GM23338 (cell line): Measurements from ENCODE around the gene ICAM3. TPM values are rescaled to one million over a fixed set of nuclear protein-coding genes. Genes with fewer than 3 reads are reported as not detected.

Source experiments
- ATAC-seq: fragments of 200-7000 bp; cut with Tn5 transposase; 3 replicates; pipeline ENCODE4 v1.9.1; 2020
- DNase-seq: peaks from one replicate; pipeline ENCODE4 v3.0.0-alpha.2; 2015; ENCODE audit warnings: low spot score
- H2AFZ ChIP-seq: fragments of 200-600 bp; sonication (generic); 2 replicates; pipeline ENCODE4 v1.8.0; 2016; ENCODE audit warnings: antibody characterized with exemption, mild to moderate bottlenecking, moderate library complexity
- H3F3A ChIP-seq: fragments of 200-600 bp; sonication (generic); replicated peaks from 2 replicates; pipeline ENCODE4 v1.8.0; 2017; ENCODE audit warnings: antibody characterized with exemption, mixed run types, low read depth
- H3K27ac ChIP-seq: fragments of 200-600 bp; sonication (generic); 2 replicates; pipeline ENCODE4 v1.6.1; 2016; ENCODE audit warnings: low read depth
- H3K27me3 ChIP-seq: fragments of 200-600 bp; sonication (generic); 2 replicates; pipeline ENCODE4 v1.8.0; 2016; ENCODE audit warnings: mild to moderate bottlenecking, mixed run types, moderate library complexity; ENCODE audit not compliant: insufficient read depth
- H3K36me3 ChIP-seq: fragments of 200-600 bp; sonication (generic); 2 replicates; pipeline ENCODE4 v1.8.0; 2016; ENCODE audit warnings: mild to moderate bottlenecking; ENCODE audit not compliant: insufficient read depth
- H3K4me1 ChIP-seq: fragments of 200-600 bp; sonication (generic); 2 replicates; pipeline ENCODE4 v1.8.0; 2016; ENCODE audit warnings: mild to moderate bottlenecking, moderate library complexity; ENCODE audit not compliant: insufficient read depth
- H3K4me2 ChIP-seq: fragments of 200-600 bp; sonication (generic); 2 replicates; pipeline ENCODE4 v1.7.1; 2017; ENCODE audit warnings: mixed run types
- H3K4me3 ChIP-seq: fragments of 200-600 bp; sonication (generic); 2 replicates; pipeline ENCODE4 v1.6.1; 2016; ENCODE audit warnings: mixed run types
- H3K79me2 ChIP-seq: fragments of 200-600 bp; sonication (generic); replicated peaks from 2 replicates; pipeline ENCODE4 v1.8.0; 2017; ENCODE audit warnings: mild to moderate bottlenecking; ENCODE audit not compliant: insufficient read depth
- H3K9me2 ChIP-seq: fragments of 200-600 bp; sonication (generic); 2 replicates; pipeline ENCODE4 v1.8.0; 2017; ENCODE audit not compliant: insufficient read depth
- H4K20me1 ChIP-seq: fragments of 200-600 bp; sonication (generic); replicated peaks from 2 replicates; pipeline ENCODE4 v1.8.0; 2017; ENCODE audit warnings: mild to moderate bottlenecking; ENCODE audit not compliant: insufficient read depth
- H3K27ac Mint-ChIP-seq: 2 replicates; pipeline ENCODE4 v1.8.0; 2020; ENCODE audit warnings: inconsistent platforms, mild to moderate bottlenecking, moderate library complexity, mixed read lengths
- H3K27me3 Mint-ChIP-seq: 3 replicates; pipeline ENCODE4 v1.8.0; 2022; ENCODE audit warnings: low read depth, mild to moderate bottlenecking, moderate library complexity, mixed read lengths, inconsistent platforms; ENCODE audit not compliant: insufficient read depth, poor library complexity
- H3K36me3 Mint-ChIP-seq: 3 replicates; pipeline ENCODE4 v1.8.0; 2021; ENCODE audit warnings: low read depth, mild to moderate bottlenecking, inconsistent platforms, moderate library complexity, mixed read lengths
- H3K4me1 Mint-ChIP-seq: 3 replicates; pipeline ENCODE4 v1.8.0; 2020; ENCODE audit warnings: mild to moderate bottlenecking, inconsistent platforms, mixed read lengths
- H3K4me3 Mint-ChIP-seq: 3 replicates; pipeline ENCODE4 v1.8.0; 2021; ENCODE audit warnings: moderate library complexity, mild to moderate bottlenecking, inconsistent platforms, mixed read lengths
- H3K9me3 Mint-ChIP-seq: 3 replicates; pipeline ENCODE4 v1.8.0; 2020; ENCODE audit warnings: moderate library complexity, mild to moderate bottlenecking, inconsistent platforms, mixed read lengths
- CREB1 ChIP-seq: fragments of 250-450 bp; sonication (Bioruptor Pico); IDR thresholded peaks from 2 replicates; pipeline ENCODE4 v1.5.0; 2020; ENCODE audit warnings: low read depth, mild to moderate bottlenecking, moderate library complexity
- EZH2 ChIP-seq: fragments of 200-600 bp; sonication (generic); IDR thresholded peaks from one replicate; pipeline ENCODE4 v1.8.0; 2017; ENCODE audit warnings: antibody characterized with exemption, mild to moderate bottlenecking, low read depth; ENCODE audit not compliant: unreplicated experiment
- JUNB ChIP-seq: IDR thresholded peaks from one replicate; pipeline ENCODE4 v1.6.1; 2016; ENCODE audit warnings: antibody characterized with exemption; ENCODE audit not compliant: unreplicated experiment
- NANOG ChIP-seq: IDR thresholded peaks from 2 replicates; pipeline ENCODE4 v1.6.1; 2016; ENCODE audit warnings: antibody characterized with exemption, borderline replicate concordance
- POLR2AphosphoS5 ChIP-seq: IDR thresholded peaks from 2 replicates; pipeline ENCODE4 v1.6.1; 2016; ENCODE audit warnings: antibody characterized with exemption, low read depth
- STAT1 ChIP-seq: IDR thresholded peaks from one replicate; pipeline ENCODE4 v1.6.1; 2016; ENCODE audit warnings: antibody characterized with exemption; ENCODE audit not compliant: unreplicated experiment
- ZNF114 ChIP-seq: fragments of 250-450 bp; sonication (Bioruptor Pico); IDR thresholded peaks from 2 replicates; pipeline ENCODE4 v1.5.0; 2020; ENCODE audit warnings: mild to moderate bottlenecking, moderate library complexity
- ZNF331 ChIP-seq: fragments of 250-450 bp; sonication (Bioruptor Pico); IDR thresholded peaks from 2 replicates; pipeline ENCODE4 v1.5.0; 2020; ENCODE audit warnings: low read depth, mild to moderate bottlenecking, moderate library complexity
- ZNF462 ChIP-seq: fragments of 250-450 bp; sonication (Bioruptor Pico); IDR thresholded peaks from 2 replicates; pipeline ENCODE4 v1.5.0; 2020; ENCODE audit warnings: mild to moderate bottlenecking, moderate library complexity
- polyA plus RNA-seq: library from polyadenylated mRNA; unstranded; fragments of >200 nt; fragmentation: Nextera tagmentation; extraction: Ambion mirVana; gene quantifications from 2 replicates; pipeline ENCODE4 v1.2.1, GENCODE V29; 2016
- total RNA-seq: library from RNA; depleted of rRNA; stranded (reverse); fragments of >200 nt; shearing (Covaris generic); gene quantifications from 2 replicates; pipeline ENCODE4 v1.2.3, GENCODE V29; 2014
- TF ChIP-seq, protein P1 (sequence below), 2 experiments: fragments of 200-600 bp in 1 of 2; sonication (generic) in 1 of 2; conservative IDR thresholded peaks; 2 replicates each; pipeline versions ENCODE4 v1.5.1 to v1.6.1; 2016 to 2017; ENCODE audit warnings: antibody characterized with exemption in 2 of 2, low read depth in 2 of 2, mild to moderate bottlenecking in 2 of 2, moderate library complexity in 1 of 2
- TF ChIP-seq, protein P2 (sequence below): IDR thresholded peaks from one replicate; pipeline ENCODE4 v1.6.1; 2018; ENCODE audit warnings: antibody characterized with exemption; ENCODE audit not compliant: unreplicated experiment

The ICAM3 gene
- total and polyA plus RNA-seq, 2 experiments from 2014 or later, result 9.6 to 14.7 TPM

DNA sequence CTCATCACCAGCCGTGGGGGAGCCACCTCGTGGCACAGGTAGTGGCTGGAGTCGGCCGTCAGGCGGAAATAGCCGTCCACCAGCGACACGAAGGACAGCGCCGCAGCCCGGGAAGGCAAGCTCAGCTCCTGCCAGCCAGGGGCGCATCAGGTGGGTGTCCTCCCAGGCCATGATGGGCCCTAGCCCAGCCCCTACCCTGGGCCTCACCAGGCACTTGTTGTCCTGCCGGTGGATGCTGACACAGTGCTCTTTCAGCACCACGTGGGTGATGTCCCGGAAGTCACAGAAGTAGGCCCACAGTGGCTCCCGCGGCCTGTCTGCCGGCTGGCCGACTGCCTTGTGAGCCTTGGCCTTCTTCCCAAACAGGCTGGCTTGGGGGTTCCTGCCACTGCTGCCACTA lies 25.2 kb upstream of the ICAM3 start (continued):
- no peak for TF ChIP-seq JUNB
- TF ChIP-seq EZH2, result no peak
- TF ChIP-seq STAT1, result no peak
- TF ChIP-seq POLR2AphosphoS5, result no peak
- TF ChIP-seq, protein P1, sequence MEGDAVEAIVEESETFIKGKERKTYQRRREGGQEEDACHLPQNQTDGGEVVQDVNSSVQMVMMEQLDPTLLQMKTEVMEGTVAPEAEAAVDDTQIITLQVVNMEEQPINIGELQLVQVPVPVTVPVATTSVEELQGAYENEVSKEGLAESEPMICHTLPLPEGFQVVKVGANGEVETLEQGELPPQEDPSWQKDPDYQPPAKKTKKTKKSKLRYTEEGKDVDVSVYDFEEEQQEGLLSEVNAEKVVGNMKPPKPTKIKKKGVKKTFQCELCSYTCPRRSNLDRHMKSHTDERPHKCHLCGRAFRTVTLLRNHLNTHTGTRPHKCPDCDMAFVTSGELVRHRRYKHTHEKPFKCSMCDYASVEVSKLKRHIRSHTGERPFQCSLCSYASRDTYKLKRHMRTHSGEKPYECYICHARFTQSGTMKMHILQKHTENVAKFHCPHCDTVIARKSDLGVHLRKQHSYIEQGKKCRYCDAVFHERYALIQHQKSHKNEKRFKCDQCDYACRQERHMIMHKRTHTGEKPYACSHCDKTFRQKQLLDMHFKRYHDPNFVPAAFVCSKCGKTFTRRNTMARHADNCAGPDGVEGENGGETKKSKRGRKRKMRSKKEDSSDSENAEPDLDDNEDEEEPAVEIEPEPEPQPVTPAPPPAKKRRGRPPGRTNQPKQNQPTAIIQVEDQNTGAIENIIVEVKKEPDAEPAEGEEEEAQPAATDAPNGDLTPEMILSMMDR (conservative IDR thresholded peaks at IDR 0.05; ENCODE audit: low read depth in 2 of 2), result no peak
- no peak for TF ChIP-seq NANOG
- TF ChIP-seq, protein P2, sequence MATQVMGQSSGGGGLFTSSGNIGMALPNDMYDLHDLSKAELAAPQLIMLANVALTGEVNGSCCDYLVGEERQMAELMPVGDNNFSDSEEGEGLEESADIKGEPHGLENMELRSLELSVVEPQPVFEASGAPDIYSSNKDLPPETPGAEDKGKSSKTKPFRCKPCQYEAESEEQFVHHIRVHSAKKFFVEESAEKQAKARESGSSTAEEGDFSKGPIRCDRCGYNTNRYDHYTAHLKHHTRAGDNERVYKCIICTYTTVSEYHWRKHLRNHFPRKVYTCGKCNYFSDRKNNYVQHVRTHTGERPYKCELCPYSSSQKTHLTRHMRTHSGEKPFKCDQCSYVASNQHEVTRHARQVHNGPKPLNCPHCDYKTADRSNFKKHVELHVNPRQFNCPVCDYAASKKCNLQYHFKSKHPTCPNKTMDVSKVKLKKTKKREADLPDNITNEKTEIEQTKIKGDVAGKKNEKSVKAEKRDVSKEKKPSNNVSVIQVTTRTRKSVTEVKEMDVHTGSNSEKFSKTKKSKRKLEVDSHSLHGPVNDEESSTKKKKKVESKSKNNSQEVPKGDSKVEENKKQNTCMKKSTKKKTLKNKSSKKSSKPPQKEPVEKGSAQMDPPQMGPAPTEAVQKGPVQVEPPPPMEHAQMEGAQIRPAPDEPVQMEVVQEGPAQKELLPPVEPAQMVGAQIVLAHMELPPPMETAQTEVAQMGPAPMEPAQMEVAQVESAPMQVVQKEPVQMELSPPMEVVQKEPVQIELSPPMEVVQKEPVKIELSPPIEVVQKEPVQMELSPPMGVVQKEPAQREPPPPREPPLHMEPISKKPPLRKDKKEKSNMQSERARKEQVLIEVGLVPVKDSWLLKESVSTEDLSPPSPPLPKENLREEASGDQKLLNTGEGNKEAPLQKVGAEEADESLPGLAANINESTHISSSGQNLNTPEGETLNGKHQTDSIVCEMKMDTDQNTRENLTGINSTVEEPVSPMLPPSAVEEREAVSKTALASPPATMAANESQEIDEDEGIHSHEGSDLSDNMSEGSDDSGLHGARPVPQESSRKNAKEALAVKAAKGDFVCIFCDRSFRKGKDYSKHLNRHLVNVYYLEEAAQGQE, result no peak

DNA sequence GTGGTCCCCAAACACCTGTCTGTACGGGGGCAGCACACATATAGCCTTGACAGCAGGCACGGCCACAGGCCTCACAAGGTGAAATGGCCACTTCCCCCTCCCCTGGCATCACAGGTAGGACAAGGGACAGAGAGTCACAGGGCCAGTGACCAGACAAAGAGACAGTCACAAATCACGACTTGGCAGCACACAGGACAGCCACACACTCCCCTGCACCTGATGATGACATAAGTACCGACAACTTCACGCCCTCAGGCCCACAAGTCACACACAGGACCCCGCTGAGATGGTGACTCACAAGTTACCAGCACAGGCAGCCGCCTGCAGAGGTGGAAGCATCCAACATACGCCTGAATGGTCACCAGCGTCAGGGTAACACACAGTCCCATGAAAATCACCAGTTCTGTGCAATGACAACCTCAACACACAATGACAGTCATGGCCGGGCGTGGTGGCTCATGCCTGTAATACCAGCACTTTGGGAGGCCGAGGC lies 24.4 kb upstream of the ICAM3 start:
- H3K4me1 ChIP-seq, result no peaks in the 10 kb centered on the region
- Mint-ChIP-seq H3K9me3 (no peaks in the 10 kb centered on the region; the same call in 2 of the 3 replicates), H3K4me3 (no peak overlapping the region), H3K4me1 (no peaks in the 10 kb centered on the region), H3K36me3 (peaks cover 32% of the 10 kb centered on the region), H3K27ac (no peak overlapping the region), H3K27me3 (peaks cover 4% of the 10 kb centered on the region)
- H3K36me3 ChIP-seq, result no peaks in the 10 kb centered on the region; the same call in 1 of the 2 replicates
- H3K79me2 ChIP-seq, result no peaks in the 10 kb centered on the region
- DNase-seq, result no peak
- no peak overlapping the region for H2AFZ ChIP-seq
- no peak overlapping the region for H3K4me3 ChIP-seq
- 0 out of 2 replicates have a peak, but pooled peaks cover 3% of the 10 kb centered on the region for H4K20me1 ChIP-seq
- no peaks in the 10 kb centered on the region for H3F3A ChIP-seq
- no peaks in the 10 kb centered on the region for H3K27me3 ChIP-seq
- H3K27ac ChIP-seq, result no peak overlapping the region
- no peak overlapping the region for H3K4me2 ChIP-seq
- H3K9me2 ChIP-seq, result no peaks in the 10 kb centered on the region
- ATAC-seq, result no peak
- TF ChIP-seq POLR2AphosphoS5 (no peak), ZNF462 (CRISPR knock-in tag) (no peak), CREB1 (CRISPR knock-in tag) (no peak), ZNF114 (CRISPR knock-in tag) (no peak), JUNB (no peak), EZH2 (no peak), ZNF331 (CRISPR knock-in tag) (no peak)
- TF ChIP-seq, protein P1 (conservative IDR thresholded peaks at IDR 0.05; ENCODE audit: low read depth in 2 of 2), result no peak
